Islet of Langerhans (tissue), 1 donor: Measurements from ENCODE around the gene DRD4.
"Not testable (repeated sequence)": the region's sequence is repeated elsewhere in the genome, so short reads cannot be mapped to it uniquely, and the experiment has no call there.

Source experiments
- FAIRE-seq: peaks from one replicate; lab custom pipeline; 2011; peaks lifted over from hg19 to GRCh38; lab: Jason Lieb, UNC

The DRD4 gene

GRCh38 chr11:680476-680875 is 43.4 kb downstream of the DRD4 start:
- no peak for FAIRE-seq

GRCh38 chr11:680970-681369 is 43.9 kb downstream of the DRD4 start:
- FAIRE-seq = no peak

DNA sequence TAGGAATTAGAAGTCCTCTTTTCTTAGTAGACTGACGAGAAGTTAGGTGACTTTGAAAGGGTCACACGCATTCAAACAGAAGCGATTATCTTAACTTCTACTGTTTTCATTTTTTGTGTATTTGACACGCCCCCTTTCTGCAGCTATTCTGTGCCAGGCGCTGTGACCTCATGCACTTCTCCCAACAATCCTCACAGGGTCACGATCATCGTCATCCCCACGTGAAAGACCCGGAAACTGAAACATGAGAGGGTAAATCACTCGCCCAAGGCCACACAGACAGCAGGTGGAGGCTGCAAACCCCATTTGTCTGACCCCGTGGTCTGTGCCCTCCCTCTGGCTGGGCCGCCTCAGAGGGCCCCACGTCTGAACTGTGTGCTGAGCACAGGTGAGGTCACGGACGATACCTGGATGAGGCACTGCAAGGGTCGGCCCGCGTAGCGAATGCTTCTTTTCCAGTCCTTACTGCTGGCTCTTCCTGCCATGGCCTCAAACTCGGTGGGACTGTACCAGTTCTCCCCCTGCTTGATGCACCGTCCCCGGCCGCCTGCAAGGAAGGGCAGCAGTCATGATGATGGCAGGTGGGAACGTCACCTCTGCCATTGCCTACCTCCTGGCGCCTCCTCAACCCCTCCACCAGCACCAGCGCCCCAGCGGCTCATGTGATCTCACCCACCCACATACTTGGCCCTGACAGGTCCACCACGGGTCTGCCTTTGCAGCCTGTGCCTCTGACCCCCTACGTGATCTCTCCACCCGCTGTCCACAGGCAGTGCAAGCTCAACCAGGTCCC is 49.6 kb downstream of the DRD4 start:
- no peak for FAIRE-seq

GRCh38 chr11:687751-688150 is 50.7 kb downstream of the DRD4 start:
- no peak for FAIRE-seq

DNA sequence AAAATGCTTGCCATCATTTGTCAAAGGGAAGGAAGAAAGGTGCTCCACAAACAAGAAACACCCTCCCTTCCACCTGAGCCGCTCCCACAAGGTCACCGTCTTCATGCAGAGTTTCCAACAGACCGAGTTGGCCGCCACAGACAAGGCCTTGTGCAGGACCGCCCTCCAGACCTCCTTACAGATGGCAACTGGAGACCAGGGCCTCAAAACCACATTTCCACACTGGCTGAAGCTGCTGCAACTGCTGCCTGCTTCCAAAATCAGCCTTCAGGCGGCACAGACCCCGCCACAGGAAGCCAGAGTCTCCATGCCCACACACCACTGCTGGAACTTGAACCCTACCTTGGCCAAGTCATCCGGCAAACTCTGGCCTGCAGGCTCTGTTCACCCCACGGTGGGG is 51.6 kb downstream of the DRD4 start:
- FAIRE-seq = no peak

- no peak for FAIRE-seq
These were observed 52.6 kb downstream of the DRD4 start for GRCh38 chr11:689625-690024.

- not testable (repeated sequence) for FAIRE-seq
These were observed 53.2 kb downstream of the DRD4 start for GRCh38 chr11:690244-690643.
